GM21360 (cell line): ENCODE measurements around the gene SOS2.
A peak's percentile ranks its signal among the peaks of the same experiment; 100 is the strongest.
"Not testable (repeated sequence)": the region's sequence is repeated elsewhere in the genome, so short reads cannot be mapped to it uniquely, and the experiment has no call there.

Experiments used
- ATAC-seq: cut with Tn5 transposase; IDR thresholded peaks from one replicate; pipeline ENCODE4 v1.9.1; 2021; ENCODE audit warnings: mild to moderate bottlenecking, moderate library complexity; ENCODE audit not compliant: unreplicated experiment

Gene SOS2

GRCh38 chr14:50086321-50086711 lies 145.1 kb downstream of the SOS2 start:
- no peak for ATAC-seq

GRCh38 chr14:50085570-50086320 lies 145.6 kb downstream of the SOS2 start:
- peak; percentile 51 for ATAC-seq

GRCh38 chr14:50084666-50085065 lies 146.7 kb downstream of the SOS2 start:
- ATAC-seq: no peak

- ATAC-seq: peak; percentile 36
These were observed 147.7 kb downstream of the SOS2 start for GRCh38 chr14:50083467-50084337.

DNA sequence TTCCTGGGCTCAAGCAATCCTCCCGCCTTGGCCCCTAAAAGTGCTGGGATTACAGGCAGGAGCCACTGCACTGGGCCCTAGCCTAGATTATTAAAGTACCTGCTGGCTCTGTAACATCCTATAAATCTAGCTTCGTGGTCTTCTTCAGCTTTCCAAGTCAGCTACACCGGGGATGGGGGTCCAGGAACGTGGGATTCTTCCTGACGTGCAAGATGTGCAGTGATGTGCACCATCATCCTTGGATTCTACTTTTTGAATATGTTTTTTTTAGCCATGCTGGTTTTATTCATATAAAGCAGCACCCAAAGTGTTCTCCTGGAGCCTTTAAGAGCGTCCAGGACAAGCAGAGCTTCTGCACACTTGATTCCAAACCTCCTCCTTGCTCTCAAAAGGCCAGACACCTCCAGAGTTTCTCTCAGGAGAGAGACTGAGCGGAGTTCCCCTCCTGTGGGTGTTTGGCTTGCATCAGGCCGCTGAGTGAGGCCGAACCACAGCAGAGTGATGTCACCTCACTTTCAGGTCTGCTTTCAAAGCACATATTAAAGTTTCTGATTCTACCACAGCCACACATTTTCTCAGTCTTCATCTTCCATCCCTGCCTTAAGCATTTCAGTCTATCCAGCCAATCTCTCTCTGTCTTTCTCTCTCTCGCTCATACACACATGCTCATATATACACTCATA lies 148.5 kb downstream of the SOS2 start:
- ATAC-seq: peak; percentile 57

DNA sequence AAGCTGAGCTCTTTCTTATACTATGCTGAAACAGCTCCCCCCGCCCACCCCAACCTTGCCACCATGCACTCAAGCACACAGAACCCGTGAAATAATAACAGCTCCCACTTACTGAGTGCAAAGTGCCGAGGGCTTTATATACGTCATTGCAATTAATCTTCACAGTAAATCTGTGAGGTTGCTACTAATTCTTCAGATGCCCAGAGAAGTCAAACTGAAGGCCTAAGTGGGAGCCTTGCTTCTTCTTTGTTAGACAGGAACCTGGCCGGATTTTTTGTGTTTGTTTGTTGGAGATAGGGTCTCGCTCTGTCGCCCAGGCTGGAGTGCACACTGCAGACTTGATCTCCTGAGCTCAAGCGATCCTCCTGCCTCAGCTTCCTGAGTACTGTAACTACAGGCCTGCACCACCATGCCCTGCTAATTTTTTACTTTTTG lies 149.1 kb downstream of the SOS2 start:
- ATAC-seq: no peak

DNA sequence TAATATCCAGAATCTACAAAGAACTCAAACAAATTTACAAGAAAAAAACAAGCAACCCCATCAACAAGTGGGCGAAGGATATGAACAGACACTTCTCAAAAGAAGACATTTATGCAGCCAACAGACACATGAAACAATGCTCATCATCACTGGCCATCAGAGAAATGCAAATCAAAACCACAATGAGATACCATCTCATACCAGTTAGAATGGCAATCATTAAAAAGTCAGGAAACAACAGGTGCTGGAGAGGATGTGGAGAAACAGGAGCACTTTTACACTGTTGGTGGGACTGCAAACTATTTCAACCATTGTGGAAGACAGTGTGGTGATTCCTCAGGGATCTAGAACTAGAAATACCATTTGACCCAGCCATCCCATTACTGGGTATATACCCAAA lies 152.3 kb downstream of the SOS2 start:
- not testable (repeated sequence) for ATAC-seq

DNA sequence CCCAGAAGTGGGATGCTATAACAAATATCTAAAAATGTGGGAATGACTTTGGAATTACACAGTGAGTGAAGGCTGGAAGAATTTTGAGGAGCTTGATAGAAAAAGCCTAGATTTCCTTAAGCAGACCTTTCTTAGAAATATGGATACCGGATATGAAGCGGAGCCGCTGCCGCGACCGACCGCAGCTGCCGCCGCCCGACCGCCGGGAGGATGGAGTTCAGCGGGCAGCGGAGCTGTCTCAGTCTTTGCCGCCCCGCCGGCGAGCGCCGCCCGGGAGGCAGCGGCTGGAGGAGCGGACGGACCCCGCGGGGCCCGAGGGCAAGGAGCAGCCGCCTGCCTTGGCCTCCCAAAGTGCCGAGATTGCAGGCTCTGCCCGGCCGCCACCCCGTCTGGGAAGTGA lies 157.7 kb downstream of the SOS2 start:
- ATAC-seq: not testable (repeated sequence)

- no peak for ATAC-seq
These were observed 159.0 kb downstream of the SOS2 start for GRCh38 chr14:50072395-50072794.

GRCh38 chr14:50070840-50071548 lies 160.4 kb downstream of the SOS2 start:
- no peak for ATAC-seq

- no peak for ATAC-seq
These were observed 161.1 kb downstream of the SOS2 start for GRCh38 chr14:50070230-50070629.

- no peak for ATAC-seq
These were observed 162.1 kb downstream of the SOS2 start for GRCh38 chr14:50069325-50069724.

DNA sequence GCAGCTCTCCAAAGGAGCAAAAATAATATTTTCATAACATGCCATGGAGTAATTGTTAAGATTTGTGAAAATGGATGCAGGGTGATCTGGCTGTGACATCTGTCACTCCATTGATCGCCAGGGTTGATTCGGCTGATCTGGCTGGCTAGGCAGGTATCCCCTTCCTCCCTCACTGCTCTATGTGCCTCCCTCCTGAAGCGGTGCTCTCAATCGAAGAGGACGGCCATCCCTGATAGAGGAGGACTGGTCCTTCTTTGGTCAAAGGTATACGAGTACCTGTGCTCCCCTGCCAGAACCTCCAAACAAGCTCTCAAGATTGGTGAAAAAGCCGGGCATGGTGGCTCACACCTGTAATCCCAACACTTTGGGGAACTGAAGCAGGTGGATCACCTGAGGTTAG lies 162.9 kb downstream of the SOS2 start:
- no peak for ATAC-seq

- no peak for ATAC-seq
These were observed 163.5 kb downstream of the SOS2 start for GRCh38 chr14:50067723-50068495.
